K562 (cell line): ENCODE measurements around the gene CNDP1. TPM values are rescaled to one million over a fixed set of nuclear protein-coding genes. Genes with fewer than 3 reads are reported as not detected.

Source experiments
- ATAC-seq: fragments of 200-7000 bp; cut with Tn5 transposase; 3 replicates; pipeline ENCODE4 v1.9.1; 2020; ENCODE audit warnings: moderate library complexity
- BruUV-seq: library from RNA; stranded (reverse); fragments of 400-500 nt; replicated peaks from 2 replicates; lab custom pipeline; 2021; lab: Mats Ljungman, UMichigan
- CTCF ChIA-PET: fragments of 300-600 bp; formaldehyde crosslinking; extraction: SDS; loops from one replicate; lab custom pipeline; 2021; ENCODE audit warnings: low intra/inter-chr PET ratio; lab: Yijun Ruan, JAX
- POLR2A ChIA-PET: fragments of 300-600, 350-650 bp; sonication (Branson Sonifier 250); formaldehyde crosslinking; extraction: SDS; loops from one replicate; lab custom pipeline; 2021; ENCODE audit warnings: antibody characterized with exemption, inconsistent platforms; lab: Yijun Ruan, JAX
- DNase-seq, 4 experiments: peaks; one replicate each; pipeline versions ENCODE4 v3.0.0 to v3.0.0-alpha.2; 2011 to 2018; ENCODE audit warnings: low spot score in 3 of 4, mixed read lengths in 3 of 4; ENCODE audit errors: extremely low read depth in 1 of 4
- FAIRE-seq: peaks from 2 replicates; lab custom pipeline; 2011; peaks lifted over from hg19 to GRCh38; lab: Jason Lieb, UNC
- H2AFZ ChIP-seq: 2 replicates; pipeline ENCODE4 v1.6.0; 2011; ENCODE audit warnings: low read depth, low read length, control low read depth, inconsistent platforms
- H3K27ac ChIP-seq: fragments of 200-600 bp; 3 replicates; pipeline ENCODE4 v1.8.0; 2011; ENCODE audit warnings: low read depth, mild to moderate bottlenecking, control low read depth, inconsistent platforms, low read length, moderate library complexity, mixed read lengths; ENCODE audit errors: extremely low read depth
- H3K27me3 ChIP-seq, 2 experiments: fragments of 300-600 bp in 1 of 2; 2 replicates in 1 of 2; 3 replicates in 1 of 2; pipeline versions ENCODE4 v1.6.0 to v1.8.0; 2011; ENCODE audit warnings: inconsistent platforms in 2 of 2, low read length in 2 of 2, mild to moderate bottlenecking in 1 of 2, mixed read lengths in 1 of 2, moderate library complexity in 1 of 2; ENCODE audit not compliant: control insufficient read depth in 2 of 2, insufficient read depth in 2 of 2
- H3K36me3 ChIP-seq: fragments of 300-600 bp; 3 replicates; pipeline ENCODE4 v1.8.0; 2011; ENCODE audit warnings: mild to moderate bottlenecking, low read length, inconsistent platforms; ENCODE audit not compliant: control insufficient read depth, insufficient read depth
- H3K4me1 ChIP-seq, 2 experiments: fragments of 200-600 bp in 1 of 2; replicated peaks in 1 of 2; 2 replicates in 1 of 2; 3 replicates in 1 of 2; pipeline versions ENCODE4 v1.5.1 to v1.8.0; 2011; ENCODE audit warnings: inconsistent platforms in 2 of 2, low read length in 2 of 2, mild to moderate bottlenecking in 1 of 2, mixed read lengths in 1 of 2, moderate library complexity in 1 of 2; ENCODE audit not compliant: control insufficient read depth in 2 of 2, insufficient read depth in 2 of 2
- H3K4me2 ChIP-seq: 2 replicates; pipeline ENCODE4 v1.6.1; 2011; ENCODE audit warnings: low read length, control low read depth, inconsistent platforms, mixed read lengths; ENCODE audit not compliant: insufficient read depth
- H3K4me3 ChIP-seq: fragments of 200-600 bp; sonication (generic), shearing (Covaris generic); 2 replicates; pipeline ENCODE4 v1.5.1; 2016; ENCODE audit warnings: control low read depth, inconsistent platforms
- H3K79me2 ChIP-seq: fragments of 200-600 bp; 3 replicates; pipeline ENCODE4 v1.8.0; 2011; ENCODE audit warnings: low read length, inconsistent platforms; ENCODE audit not compliant: control insufficient read depth, insufficient read depth
- H3K9ac ChIP-seq, 2 experiments: 2 replicates each; pipeline versions ENCODE4 v1.6.0 to v1.6.1; 2011; ENCODE audit warnings: low read depth in 2 of 2, low read length in 2 of 2, control low read depth in 1 of 2, inconsistent platforms in 1 of 2, mild to moderate bottlenecking in 1 of 2, mixed read lengths in 1 of 2; ENCODE audit not compliant: insufficient read depth in 1 of 2
- H3K9me1 ChIP-seq: one replicate; pipeline ENCODE4 v1.6.0; 2011; ENCODE audit warnings: inconsistent platforms, mild to moderate bottlenecking, low read length, moderate library complexity; ENCODE audit not compliant: control insufficient read depth, insufficient read depth
- H3K9me3 ChIP-seq: replicated peaks from 2 replicates; pipeline ENCODE4 v1.5.1; 2011; ENCODE audit warnings: low read depth, low read length, inconsistent platforms; ENCODE audit not compliant: control insufficient read depth, insufficient read depth
- H4K20me1 ChIP-seq: replicated peaks from 2 replicates; pipeline ENCODE4 v1.6.1; 2011; ENCODE audit warnings: low read length, inconsistent platforms, mixed read lengths; ENCODE audit not compliant: control insufficient read depth, insufficient read depth
- CCAR2 ChIP-seq: fragments of 200-400 bp; formaldehyde crosslinking; IDR thresholded peaks from 2 replicates; pipeline ENCODE4 v1.6.1; 2017; ENCODE audit warnings: mild to moderate bottlenecking, low read depth, low read length
- ERF ChIP-seq: fragments of 450-650 bp; formaldehyde crosslinking; IDR thresholded peaks from 2 replicates; pipeline ENCODE4 v1.4.0; 2020; ENCODE audit warnings: mild to moderate bottlenecking, mixed read lengths
- GATAD2B ChIP-seq: fragments of 450-650 bp; IDR thresholded peaks from 2 replicates; pipeline ENCODE4 v1.6.1; 2017; ENCODE audit warnings: mild to moderate bottlenecking, borderline replicate concordance
- GTF2A2 ChIP-seq: IDR thresholded peaks from 2 replicates; pipeline ENCODE4 v1.6.1; 2016; ENCODE audit warnings: mild to moderate bottlenecking, missing genetic modification characterization, missing compliant biosample characterization
- KLF10 ChIP-seq: fragments of 250-450 bp; sonication (Bioruptor Pico); IDR thresholded peaks from 2 replicates; pipeline ENCODE4 v1.6.1; 2021; ENCODE audit warnings: matching md5 sums
- MCM3 ChIP-seq: fragments of 450-650 bp; IDR thresholded peaks from 2 replicates; pipeline ENCODE4 v1.6.1; 2016
- MIER1 ChIP-seq: fragments of 450-650 bp; IDR thresholded peaks from 2 replicates; pipeline ENCODE4 v1.6.1; 2016; ENCODE audit warnings: antibody characterized with exemption, mild to moderate bottlenecking, low read depth
- MTA2 ChIP-seq: fragments of 450-650 bp; IDR thresholded peaks from 2 replicates; pipeline ENCODE4 v1.6.1; 2016; ENCODE audit warnings: low read depth
- NEUROD1 ChIP-seq: fragments of 150-350 bp; IDR thresholded peaks from 2 replicates; pipeline ENCODE4 v1.6.1; 2014; ENCODE audit warnings: borderline replicate concordance, low read length, low read depth; ENCODE audit not compliant: partially characterized antibody
- SIRT6 ChIP-seq: IDR thresholded peaks from one replicate; pipeline ENCODE4 v1.6.1; 2012; ENCODE audit warnings: low read depth, mild to moderate bottlenecking, control low read depth, inconsistent platforms, low read length, moderate library complexity
- SRSF7 ChIP-seq: fragments of 200-400 bp; formaldehyde crosslinking; optimal IDR thresholded peaks from 2 replicates; pipeline ENCODE3; 2017; ENCODE audit warnings: mild to moderate bottlenecking, low read depth, low read length
- ZNF165 ChIP-seq: fragments of 250-450 bp; sonication (Bioruptor Pico); IDR thresholded peaks from 2 replicates; pipeline ENCODE4 v1.4.0; 2020; ENCODE audit warnings: borderline replicate concordance
- ZNF318 ChIP-seq, 2 experiments: fragments of 450-650 bp; IDR thresholded peaks; 2 replicates each; pipeline ENCODE4 v1.6.1; 2016; ENCODE audit warnings: mild to moderate bottlenecking in 2 of 2, borderline replicate concordance in 1 of 2, low read depth in 1 of 2, moderate library complexity in 1 of 2
- ZNF75A ChIP-seq: fragments of 450-650 bp; formaldehyde crosslinking; IDR thresholded peaks from 2 replicates; pipeline ENCODE4 v1.4.0; 2020; ENCODE audit warnings: mild to moderate bottlenecking
- WGBS: fragments of 100-300 bp; shearing (Covaris generic); methylation state at CpG from one replicate; pipeline ENCODE4 v1.1.6; 2016; ENCODE audit warnings: low coverage, mixed read lengths; ENCODE audit not compliant: insufficient coverage; ENCODE audit errors: missing lambda C conversion rate; 5-methylcytosine and 5-hydroxymethylcytosine counted together
- in situ Hi-C: fragments of 300-500 bp; cut with MboI; formaldehyde crosslinking; loops from 4 replicates; pipeline ENCODE4 v1.15.0; 2018; ENCODE audit warnings: inconsistent platforms, mixed read lengths
- intact Hi-C: fragments of 100-400 bp; cut with micrococcal nuclease; formaldehyde crosslinking; loops from 2 replicates; pipeline ENCODE4 v1.14.2; 2022
- polyA plus RNA-seq, 8 experiments: library from polyadenylated mRNA; depleted of rRNA in 4 of 8; stranded (reverse) in 5 of 8; unstranded in 3 of 8; fragments of >200 nt; fragmentation: Nextera tagmentation in 2 of 8; fragmentation: Illumina TruSeq in 1 of 8; extraction: Ambion mirVana in 2 of 8; extraction: Trizol in 1 of 8; gene quantifications; 2 replicates each; pipeline versions ENCODE4 v1.2.1 to v1.2.3, GENCODE V29; 2011 to 2014; ENCODE audit warnings: inconsistent platforms in 1 of 8, missing spikeins in 1 of 8
- total RNA-seq, 7 experiments: library from RNA; depleted of rRNA in 6 of 7; stranded (reverse); fragments of >200 nt in 6 of 7; fragmentation: Illumina TruSeq in 2 of 7; extraction: Trizol in 2 of 7; gene quantifications; 2 replicates each; pipeline versions ENCODE4 v1.2.1 to v1.2.3, GENCODE V29; 2011 to 2021; ENCODE audit warnings: low replicate concordance in 1 of 7

Gene CNDP1
- total and polyA plus RNA-seq, 9 of the 15 experiments (the other 6 are each of a cell fraction or from before 2014, with no cell fraction given), result not detected

DNA sequence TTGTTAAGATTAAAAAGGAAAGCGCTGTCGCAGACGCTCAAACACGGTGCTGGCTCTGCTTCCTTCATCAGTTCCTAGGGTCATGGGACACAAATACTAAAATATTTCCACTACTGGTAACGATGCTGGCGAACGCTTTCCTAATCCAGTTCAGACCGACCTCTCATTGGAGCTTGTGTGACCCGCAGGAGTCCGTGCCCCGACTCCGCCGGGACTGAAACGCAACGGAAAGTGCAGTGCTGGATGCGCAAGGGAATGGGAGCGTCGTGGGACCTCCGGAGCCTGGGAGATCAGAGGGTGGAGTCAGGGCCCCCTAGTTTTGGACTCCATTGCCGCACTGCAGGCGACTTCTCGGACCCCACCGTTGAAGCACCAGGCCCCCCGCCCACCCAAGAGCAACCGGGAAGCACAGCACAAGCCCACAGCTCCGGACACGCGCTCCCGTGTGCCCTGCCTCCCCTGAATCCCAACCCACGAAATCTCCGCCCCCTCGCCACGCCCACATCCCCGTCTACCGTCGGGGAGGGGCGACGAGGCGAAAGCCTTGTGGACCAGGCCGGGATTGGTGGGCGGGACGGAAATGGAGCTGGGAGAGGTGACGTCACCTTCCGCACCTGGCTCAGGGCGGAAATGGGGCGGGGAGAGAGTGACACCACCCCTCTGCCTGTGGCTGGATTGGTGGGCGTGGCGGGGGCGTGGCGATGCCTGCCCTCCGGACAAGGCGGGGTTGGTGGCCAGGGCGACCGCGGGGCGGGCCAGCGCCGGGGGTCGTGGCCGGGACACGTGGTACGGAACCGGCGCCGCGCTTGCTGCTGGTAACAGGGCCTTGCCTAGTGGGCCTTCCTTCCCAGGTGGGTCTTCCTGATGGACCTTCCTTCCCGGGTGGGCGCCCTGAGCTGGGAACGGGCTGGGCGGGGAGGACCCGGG, 38.5 kb upstream of the CNDP1 start, which contains the start of gene CNDP2:
CNDP2 (plus strand) TSS at position 783 of the 927 bp plus-strand sequence. CDS start 3,611 bp downstream, outside the sequence.
- under 1% methylated on average over 49 of the region's 71 CpGs for WGBS
- BruUV-seq, result TSS peak; percentile 92
- H3K27me3 ChIP-seq, result no peaks in the 10 kb centered on the region
- H3K4me1 ChIP-seq, result peaks cover 13 to 19% of the 10 kb centered on the region in 2 experiments; a peak in 4 of 5 replicates
- FAIRE-seq (peak; percentile 99), ATAC-seq (peak; percentile 91), DNase-seq (peak; percentile 90 to 97 (median 94))
- no peaks in the 10 kb centered on the region for H3K9me3 ChIP-seq
- no peaks in the 10 kb centered on the region for H4K20me1 ChIP-seq
- H3K79me2 ChIP-seq, result peaks cover 44% of the 10 kb centered on the region
- H3K36me3 ChIP-seq, result peaks cover 25% of the 10 kb centered on the region; the same call in 2 of the 3 replicates
- H3K9ac ChIP-seq, result peak within 1 kb of the TSS; percentile 90 to 92
- peak within 1 kb of the TSS; percentile 93 for H3K27ac ChIP-seq
- no peaks in the 10 kb centered on the region for H3K9me1 ChIP-seq
- intact Hi-C loops, result loop anchor here (5.0 kb wide), 2 partner anchors 56 to 1234 kb away; no protein-coding TSS in a partner anchor
- ChIA-PET CTCF (no interaction called here), POLR2A (interaction anchor here (0.6 to 1.5 kb wide), 4 partner anchors 13 to 220 kb away, joined by 3 to 5 read pairs (median 3); no protein-coding TSS in a partner anchor)
- in situ Hi-C loops, result no loop called here
- peak within 1 kb of the TSS; percentile 80 for H3K4me3 ChIP-seq
- peak within 1 kb of the TSS; percentile 96 for H3K4me2 ChIP-seq
- H2AFZ ChIP-seq, result peak within 1 kb of the TSS; percentile 91
- TF ChIP-seq MTA2 (no peak), CCAR2 (no peak), SRSF7 (no peak), GATAD2B (no peak), ERF (no peak), NEUROD1 (no peak), MIER1 (no peak), GTF2A2 (tag) (no peak), KLF10 (CRISPR knock-in tag) (no peak), SIRT6 (no peak), ZNF318 (IDR thresholded peaks at IDR 0.05; ENCODE audit: borderline replicate concordance in 1 of 2, low read depth in 1 of 2) (no peak), ZNF75A (CRISPR knock-in tag) (no peak), ZNF165 (CRISPR knock-in tag) (no peak), MCM3 (no peak)
